HG02678 (cell line): ENCODE data around the gene ITGAL.
"Not testable (repeated sequence)": the region's sequence is repeated elsewhere in the genome, so short reads cannot be mapped to it uniquely, and the experiment has no call there.

Source experiments
- ATAC-seq: cut with Tn5 transposase; IDR thresholded peaks from one replicate; pipeline ENCODE4 v1.9.1; 2021; ENCODE audit warnings: mild to moderate bottlenecking, moderate library complexity; ENCODE audit not compliant: unreplicated experiment

Gene ITGAL

GRCh38 chr16:30472328-30472942 is at the start of gene ITGAL:
ITGAL (plus strand) TSS chr16:30472742; CDS start chr16:30472838, 96 bp downstream.
- ATAC-seq = peak; percentile 50

GRCh38 chr16:30428055-30428454 is 44.5 kb upstream of the ITGAL start:
- ATAC-seq = no peak

- no peak for ATAC-seq
These were observed 43.2 kb upstream of the ITGAL start for GRCh38 chr16:30429418-30429677.

GRCh38 chr16:30429678-30430427 is 42.7 kb upstream of the ITGAL start, which contains the start of gene DCTPP1:
DCTPP1 (minus strand) TSS chr16:30430030; CDS start chr16:30429980, 50 bp downstream.
- ATAC-seq = peak; percentile 97

DNA sequence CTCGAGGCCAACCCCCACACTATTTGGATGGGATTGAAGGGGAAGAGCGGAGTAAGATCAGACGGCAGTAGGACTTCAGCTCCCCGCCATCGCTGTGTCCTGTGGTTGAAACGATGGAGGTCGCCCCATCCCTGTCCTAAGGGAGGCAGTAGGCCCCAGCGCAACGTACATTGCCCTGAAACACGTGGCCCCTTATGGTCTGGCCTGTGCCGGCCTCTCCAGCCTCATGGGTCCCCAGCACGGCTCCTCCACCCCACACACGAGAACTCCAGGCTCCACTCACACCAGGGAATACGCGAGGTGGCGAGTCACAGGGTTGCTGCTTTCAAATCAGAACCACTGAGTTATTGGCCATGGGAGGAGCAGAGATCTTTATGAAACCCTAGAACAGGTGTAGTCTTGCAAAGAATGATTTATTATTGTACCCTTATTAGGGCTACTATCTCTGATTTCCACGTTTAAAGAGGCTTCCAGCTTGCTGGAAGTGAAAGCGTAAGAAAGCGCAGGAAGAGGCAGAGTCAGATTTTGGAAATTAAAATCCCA is 42.0 kb upstream of the ITGAL start:
- peak; percentile 2 for ATAC-seq

DNA sequence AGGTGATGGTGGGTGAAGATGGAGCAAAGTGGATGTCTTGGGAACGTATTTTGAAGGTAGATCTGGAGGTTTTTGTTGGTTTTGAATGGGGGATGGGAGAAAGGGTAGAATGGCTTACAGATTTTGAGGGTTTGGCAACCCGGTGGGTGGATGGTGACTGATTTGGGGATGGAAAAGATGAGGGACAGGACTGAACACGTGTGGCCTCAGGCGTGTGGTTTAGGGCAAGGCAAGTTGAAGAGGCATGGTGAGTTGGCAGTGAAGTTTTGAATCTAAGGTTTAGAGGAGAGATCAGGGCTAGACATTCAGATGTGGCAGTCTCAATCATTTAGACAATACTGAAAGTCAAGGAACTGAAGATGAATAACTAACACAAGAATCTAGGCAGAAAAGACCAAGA is 37.7 kb upstream of the ITGAL start:
- no peak for ATAC-seq

GRCh38 chr16:30437511-30438046 is 35.0 kb upstream of the ITGAL start:
- no peak for ATAC-seq

- ATAC-seq = no peak
These were observed 33.7 kb upstream of the ITGAL start for GRCh38 chr16:30438835-30439234.

- ATAC-seq = no peak
These were observed 32.7 kb upstream of the ITGAL start for GRCh38 chr16:30439720-30440348.

- ATAC-seq = no peak
These were observed 28.9 kb upstream of the ITGAL start for GRCh38 chr16:30443631-30444030.

DNA sequence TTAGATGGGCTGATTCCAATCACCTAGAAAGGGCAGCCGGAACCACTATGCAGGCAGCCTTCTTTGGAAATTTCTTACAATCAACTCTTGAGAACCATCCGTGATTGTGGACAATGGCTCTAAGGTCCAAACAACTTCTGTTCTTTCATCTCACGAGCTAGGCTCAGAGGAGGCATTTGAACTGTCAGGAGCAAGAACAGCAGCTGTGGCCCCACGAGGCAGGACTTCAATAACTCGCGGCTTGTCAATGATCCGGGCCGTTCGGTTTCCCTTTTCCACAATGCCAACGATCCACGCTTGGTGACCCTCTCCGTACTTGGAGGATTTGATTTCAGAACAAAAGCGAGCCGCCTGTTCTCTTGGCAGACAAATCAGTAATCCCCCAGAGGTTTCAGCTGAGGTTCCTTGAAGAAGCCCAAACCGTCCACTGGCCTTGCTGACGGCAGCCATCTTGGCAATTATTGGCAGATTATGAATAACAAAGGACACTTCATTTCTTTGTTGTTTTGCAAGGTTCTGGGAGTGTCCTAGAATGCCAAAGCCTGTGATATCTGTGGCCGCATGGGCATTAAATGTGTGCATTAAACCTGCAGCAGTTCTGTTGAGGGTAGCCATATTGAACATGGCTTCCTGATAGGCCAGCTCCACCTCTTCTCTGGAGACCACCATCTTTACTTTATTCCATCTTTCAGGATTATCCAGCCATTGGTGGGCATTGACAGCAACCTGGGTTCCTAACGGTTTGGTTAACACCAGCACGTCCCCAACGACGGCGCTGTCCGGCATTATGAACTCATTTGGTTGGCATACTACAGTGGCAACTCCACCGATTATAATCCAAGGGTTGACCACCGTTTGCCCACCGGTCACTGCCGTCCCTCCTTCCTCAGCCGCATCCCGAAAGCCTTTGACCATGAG is 28.1 kb upstream of the ITGAL start:
- ATAC-seq = no peak

- peak; percentile 2 for ATAC-seq
These were observed 27.5 kb upstream of the ITGAL start for GRCh38 chr16:30445149-30445407.

DNA sequence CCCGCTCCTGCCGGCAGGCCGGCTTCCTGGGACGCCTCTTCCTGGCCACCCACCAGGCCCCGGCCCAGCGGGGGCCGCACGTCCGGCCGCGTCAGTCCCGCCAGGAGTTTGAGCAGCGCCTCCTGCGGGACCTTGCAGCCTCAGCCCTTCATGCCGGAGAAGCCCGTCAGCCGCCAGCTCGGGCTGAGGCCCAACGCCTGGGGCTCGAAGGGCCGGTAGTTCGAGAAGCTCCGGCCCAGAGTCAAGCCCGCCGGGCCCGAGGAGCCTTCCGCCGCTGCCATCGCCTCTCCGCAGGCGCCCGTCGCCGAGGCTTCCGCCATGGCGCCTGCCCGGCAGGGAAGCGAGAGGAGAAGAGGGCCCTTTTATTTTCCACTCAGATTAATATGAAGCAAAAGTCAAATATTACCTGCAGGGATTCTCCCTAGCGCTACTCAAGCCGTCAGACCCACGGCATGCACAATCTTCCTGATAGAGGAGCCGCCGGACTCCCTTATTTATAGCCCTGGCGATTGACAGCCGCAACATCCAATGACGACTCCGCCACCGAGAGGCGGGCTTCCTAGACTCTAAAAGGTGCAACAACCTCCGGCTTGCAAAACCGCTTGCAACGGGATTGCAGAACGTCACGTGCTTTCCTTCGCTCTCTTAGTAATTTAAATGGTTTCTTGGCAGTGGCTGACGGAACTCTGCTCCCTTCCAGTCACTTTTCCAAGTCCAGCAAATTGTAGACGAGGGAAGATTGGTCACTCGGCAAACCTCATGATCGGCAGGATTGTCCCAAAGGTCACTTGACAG is 26.9 kb upstream of the ITGAL start, which contains the start of gene SEPHS2:
Gene SEPHS2, minus strand, starts transcription at position 467 of the 795 bp plus-strand sequence. Its CDS starts 147 bp downstream, at position 320.
- ATAC-seq = peak; percentile 88

DNA sequence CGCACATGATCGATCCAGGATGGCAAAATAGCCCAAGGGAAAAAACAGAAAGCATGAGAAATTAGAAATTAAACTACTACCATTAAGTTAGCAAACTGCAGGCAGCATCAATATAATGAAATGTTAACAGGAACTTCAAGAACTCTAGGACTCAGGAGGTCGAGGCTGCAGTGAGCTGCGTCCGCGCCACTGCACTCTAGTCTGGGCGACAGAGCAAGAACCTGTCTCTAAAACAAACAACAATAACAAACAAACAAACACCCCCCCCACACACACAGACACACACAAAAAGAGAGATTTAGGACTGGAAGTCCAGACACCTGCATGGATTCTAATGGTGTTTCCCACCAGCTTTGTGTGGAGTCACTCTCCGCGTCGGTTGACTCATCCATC is 26.3 kb upstream of the ITGAL start:
- no peak for ATAC-seq

- ATAC-seq = no peak
These were observed 24.9 kb upstream of the ITGAL start for GRCh38 chr16:30447512-30448226.

DNA sequence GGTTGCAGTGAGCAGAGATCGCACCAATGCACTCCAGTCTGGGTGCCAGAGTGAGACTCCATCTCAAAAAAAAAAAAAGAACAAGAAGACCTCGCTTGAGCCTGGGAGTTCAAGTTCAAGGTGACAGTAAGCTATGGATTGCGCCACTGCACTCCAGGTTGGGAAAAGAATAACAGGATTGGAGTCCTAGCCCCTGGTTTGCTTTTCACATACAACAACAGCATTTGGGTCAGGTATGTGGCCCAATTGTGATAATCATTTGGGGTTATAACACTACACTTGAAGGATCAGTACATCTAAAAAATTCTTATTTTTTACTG is 23.5 kb upstream of the ITGAL start:
- ATAC-seq = no peak

- not testable (repeated sequence) for ATAC-seq
These were observed 19.6 kb upstream of the ITGAL start for GRCh38 chr16:30452709-30453580.

- no peak for ATAC-seq
These were observed 16.2 kb upstream of the ITGAL start for GRCh38 chr16:30456302-30456701.

GRCh38 chr16:30457256-30457655 is 15.3 kb upstream of the ITGAL start:
- ATAC-seq = no peak
